Ascending aorta (tissue), 2 donors: ENCODE results near the gene CATSPER3. TPM values are rescaled to one million over a fixed set of nuclear protein-coding genes. Genes with fewer than 3 reads are reported as not detected.

ENCODE experiments used
- DNase-seq, 2 donors: peaks; one replicate each; pipeline ENCODE4 v3.0.0-alpha.2; 2019; ENCODE audit warnings: low spot score in 2 of 2
- H3K27ac ChIP-seq, 2 donors: fragments of 200-600 bp; sonication (generic); one replicate each; pipeline ENCODE4 v1.5.1; 2016 to 2017; ENCODE audit warnings: mild to moderate bottlenecking in 1 of 2
- H3K27me3 ChIP-seq: fragments of 200-600 bp; sonication (generic); one replicate; pipeline ENCODE4 v1.5.1; 2017
- H3K36me3 ChIP-seq, 2 donors: fragments of 200-600 bp; sonication (generic); one replicate each; pipeline ENCODE4 v1.5.1; 2016
- H3K4me1 ChIP-seq, 2 donors: fragments of 200-600 bp; sonication (generic); one replicate each; pipeline ENCODE4 v1.5.1; 2016 to 2017; ENCODE audit warnings: mild to moderate bottlenecking in 1 of 2
- H3K4me3 ChIP-seq, 2 donors: fragments of 200-600 bp; sonication (generic); one replicate each; pipeline ENCODE4 v1.5.1; 2016 to 2017; ENCODE audit warnings: mild to moderate bottlenecking in 1 of 2
- H3K9me3 ChIP-seq, 2 donors: fragments of 200-600 bp; sonication (generic); one replicate each; pipeline ENCODE4 v1.5.1; 2016
- CTCF ChIP-seq, 3 experiments: fragments of 200-600 bp in 2 of 3; fragments of 450-650 bp in 1 of 3; sonication (generic) in 2 of 3; IDR thresholded peaks; one replicate each; pipeline ENCODE4 v1.5.1; 2016 to 2019; ENCODE audit warnings: antibody characterized with exemption in 3 of 3, mild to moderate bottlenecking in 1 of 3, moderate library complexity in 1 of 3
- intact Hi-C: fragments of 100-400 bp; cut with DNase I; formaldehyde crosslinking; loops from one replicate; pipeline ENCODE4 v1.15.1; 2023
- total RNA-seq: library from RNA; depleted of rRNA; stranded (reverse); fragments of >200 nt; gene quantifications from one replicate; pipeline ENCODE4 v1.1.0, GENCODE V29; 2016

CATSPER3 gene
- total RNA-seq, 1 donor from 2014 or later: not detected

GRCh38 chr5:134963098-134963497 is 4.6 kb upstream of the CATSPER3 start:
- Histone ChIP-seq H3K9me3 (no peaks in the 10 kb centered on the region), H3K27me3 (no peaks in the 10 kb centered on the region), H3K4me1 (no peaks in the 10 kb centered on the region), H3K4me3 (no peak overlapping the region), H3K27ac (no peak overlapping the region), H3K36me3 (peaks cover 10 to 25% of the 10 kb centered on the region in 2 donors)
- no peak for TF ChIP-seq CTCF (IDR thresholded peaks at IDR 0.05)
- no peak for DNase-seq
- intact Hi-C loops: no loop called here

- no peak overlapping the region for H3K4me3 ChIP-seq
- no peaks in the 10 kb centered on the region for H3K4me1 ChIP-seq
- H3K36me3 ChIP-seq: peaks cover 10 to 25% of the 10 kb centered on the region in 2 donors
- no peak for DNase-seq
- H3K27ac ChIP-seq: no peak overlapping the region
- intact Hi-C loops: no loop called here
- TF ChIP-seq CTCF (IDR thresholded peaks at IDR 0.05): no peak
- no peaks in the 10 kb centered on the region for H3K9me3 ChIP-seq
- H3K27me3 ChIP-seq: no peaks in the 10 kb centered on the region
Measured at GRCh38 chr5:134964359-134965270, 3.1 kb upstream of the CATSPER3 start.

GRCh38 chr5:134965271-134965825 is 2.4 kb upstream of the CATSPER3 start:
- Histone ChIP-seq H3K4me3 (no peak overlapping the region), H3K36me3 (peaks cover 14 to 25% of the 10 kb centered on the region in 2 donors), H3K27me3 (no peaks in the 10 kb centered on the region), H3K9me3 (no peaks in the 10 kb centered on the region), H3K4me1 (no peaks in the 10 kb centered on the region), H3K27ac (no peak overlapping the region)
- no peak for TF ChIP-seq CTCF (IDR thresholded peaks at IDR 0.05)
- intact Hi-C loops: no loop called here
- DNase-seq: no peak

GRCh38 chr5:134968055-134968454 is 348 bp downstream of the CATSPER3 start:
- Histone ChIP-seq H3K36me3 (peaks cover 5 to 11% of the 10 kb centered on the region in 2 donors), H3K9me3 (no peaks in the 10 kb centered on the region), H3K4me3 (no peak overlapping the region), H3K4me1 (no peaks in the 10 kb centered on the region), H3K27me3 (no peaks in the 10 kb centered on the region), H3K27ac (no peak overlapping the region)
- no peak for TF ChIP-seq CTCF (IDR thresholded peaks at IDR 0.05)
- intact Hi-C loops: no loop called here
- DNase-seq: no peak

GRCh38 chr5:134969166-134969565 is 1.5 kb downstream of the CATSPER3 start:
- intact Hi-C loops: no loop called here

More at GRCh38 chr5:134969166-134969565, 1.5 kb downstream of the CATSPER3 start:
- no peak for DNase-seq
- Histone ChIP-seq H3K27me3 (no peaks in the 10 kb centered on the region), H3K4me1 (no peaks in the 10 kb centered on the region), H3K4me3 (no peak overlapping the region), H3K27ac (no peak overlapping the region), H3K36me3 (peaks cover 4 to 11% of the 10 kb centered on the region in 2 donors), H3K9me3 (no peaks in the 10 kb centered on the region)
- TF ChIP-seq CTCF (IDR thresholded peaks at IDR 0.05): no peak
